HepG2 (cell line): ENCODE results near the gene PDIA4. TPM values are rescaled to one million over a fixed set of nuclear protein-coding genes. Genes with fewer than 3 reads are reported as not detected.
A peak's percentile ranks its signal among the peaks of the same experiment; 100 is the strongest.

Source experiments
- CHCHD3 ChIP-seq: sonication (generic); formaldehyde crosslinking; IDR thresholded peaks from 2 replicates; pipeline ENCODE4 v1.8.0; 2022; ENCODE audit warnings: mild to moderate bottlenecking, missing genetic modification reagents, moderate library complexity
- FOXP4 ChIP-seq: sonication (generic); formaldehyde crosslinking; IDR thresholded peaks from 2 replicates; pipeline ENCODE4 v1.4.0; 2020; ENCODE audit warnings: missing genetic modification reagents
- KDM2A ChIP-seq: sonication (generic); formaldehyde crosslinking; IDR thresholded peaks from 2 replicates; pipeline ENCODE4 v1.4.0; 2020; ENCODE audit warnings: low read depth, missing genetic modification reagents, borderline replicate concordance
- MAFF ChIP-seq: IDR thresholded peaks from 2 replicates; pipeline ENCODE4 v1.6.1; 2011; ENCODE audit warnings: low read depth, low read length, improper control_type of control experiment
- SALL2 ChIP-seq: sonication (generic); formaldehyde crosslinking; IDR thresholded peaks from 2 replicates; pipeline ENCODE4 v1.8.1; 2023; ENCODE audit warnings: mild to moderate bottlenecking, missing genetic modification reagents, inconsistent platforms
- TARDBP ChIP-seq: sonication (generic); formaldehyde crosslinking; IDR thresholded peaks from 2 replicates; pipeline ENCODE4 v1.8.0; 2022; ENCODE audit warnings: mild to moderate bottlenecking, missing genetic modification reagents
- ZBTB10 ChIP-seq: sonication (generic); formaldehyde crosslinking; IDR thresholded peaks from 2 replicates; pipeline ENCODE4 v1.4.0; 2020; ENCODE audit warnings: missing genetic modification reagents, borderline replicate concordance
- ZNF30 ChIP-seq: sonication (generic); formaldehyde crosslinking; IDR thresholded peaks from 2 replicates; pipeline ENCODE4 v1.5.0; 2020; ENCODE audit warnings: mild to moderate bottlenecking, missing genetic modification reagents
- ZNF770 ChIP-seq: sonication (generic); formaldehyde crosslinking; IDR thresholded peaks from 2 replicates; pipeline ENCODE4 v1.5.0; 2020; ENCODE audit warnings: mild to moderate bottlenecking, missing genetic modification reagents
- ZSCAN30 ChIP-seq: sonication (generic); formaldehyde crosslinking; IDR thresholded peaks from 2 replicates; pipeline ENCODE4 v1.5.0; 2020; ENCODE audit warnings: mild to moderate bottlenecking, missing genetic modification reagents
- polyA plus RNA-seq, 8 experiments: library from polyadenylated mRNA; depleted of rRNA in 3 of 8; stranded (reverse) in 7 of 8; unstranded in 1 of 8; fragments of >200 nt; fragmentation: Illumina TruSeq in 4 of 8; extraction: Trizol in 4 of 8; gene quantifications; 2 replicates each; pipeline versions ENCODE4 v1.2.1 to v1.2.3, GENCODE V29; 2011 to 2016; ENCODE audit warnings: low read depth in 4 of 8, missing spikeins in 1 of 8, mixed read lengths in 1 of 8; ENCODE audit not compliant: insufficient read depth in 1 of 8
- total RNA-seq, 5 experiments: library from RNA; depleted of rRNA; stranded (reverse); fragments of >200 nt; fragmentation: Illumina TruSeq; extraction: Trizol; gene quantifications; 2 replicates each; pipeline ENCODE4 v1.2.3, GENCODE V29; 2016; ENCODE audit warnings: low read depth in 1 of 5
- TF ChIP-seq, protein P1 (sequence below): sonication (generic); formaldehyde crosslinking; IDR thresholded peaks from 2 replicates; pipeline ENCODE4 v1.5.1; 2020; ENCODE audit warnings: mild to moderate bottlenecking, missing genetic modification reagents, borderline replicate concordance
- TF ChIP-seq, protein P2 (sequence below): sonication (generic); formaldehyde crosslinking; conservative IDR thresholded peaks from 2 replicates; pipeline ENCODE4 v1.8.0; 2022; ENCODE audit warnings: missing genetic modification reagents

The PDIA4 gene
- total and polyA plus RNA-seq, 2 of the 13 experiments (the other 11 are each of a cell fraction or from before 2014, with no cell fraction given), result 278 to 402 TPM

- TF ChIP-seq, protein P1, sequence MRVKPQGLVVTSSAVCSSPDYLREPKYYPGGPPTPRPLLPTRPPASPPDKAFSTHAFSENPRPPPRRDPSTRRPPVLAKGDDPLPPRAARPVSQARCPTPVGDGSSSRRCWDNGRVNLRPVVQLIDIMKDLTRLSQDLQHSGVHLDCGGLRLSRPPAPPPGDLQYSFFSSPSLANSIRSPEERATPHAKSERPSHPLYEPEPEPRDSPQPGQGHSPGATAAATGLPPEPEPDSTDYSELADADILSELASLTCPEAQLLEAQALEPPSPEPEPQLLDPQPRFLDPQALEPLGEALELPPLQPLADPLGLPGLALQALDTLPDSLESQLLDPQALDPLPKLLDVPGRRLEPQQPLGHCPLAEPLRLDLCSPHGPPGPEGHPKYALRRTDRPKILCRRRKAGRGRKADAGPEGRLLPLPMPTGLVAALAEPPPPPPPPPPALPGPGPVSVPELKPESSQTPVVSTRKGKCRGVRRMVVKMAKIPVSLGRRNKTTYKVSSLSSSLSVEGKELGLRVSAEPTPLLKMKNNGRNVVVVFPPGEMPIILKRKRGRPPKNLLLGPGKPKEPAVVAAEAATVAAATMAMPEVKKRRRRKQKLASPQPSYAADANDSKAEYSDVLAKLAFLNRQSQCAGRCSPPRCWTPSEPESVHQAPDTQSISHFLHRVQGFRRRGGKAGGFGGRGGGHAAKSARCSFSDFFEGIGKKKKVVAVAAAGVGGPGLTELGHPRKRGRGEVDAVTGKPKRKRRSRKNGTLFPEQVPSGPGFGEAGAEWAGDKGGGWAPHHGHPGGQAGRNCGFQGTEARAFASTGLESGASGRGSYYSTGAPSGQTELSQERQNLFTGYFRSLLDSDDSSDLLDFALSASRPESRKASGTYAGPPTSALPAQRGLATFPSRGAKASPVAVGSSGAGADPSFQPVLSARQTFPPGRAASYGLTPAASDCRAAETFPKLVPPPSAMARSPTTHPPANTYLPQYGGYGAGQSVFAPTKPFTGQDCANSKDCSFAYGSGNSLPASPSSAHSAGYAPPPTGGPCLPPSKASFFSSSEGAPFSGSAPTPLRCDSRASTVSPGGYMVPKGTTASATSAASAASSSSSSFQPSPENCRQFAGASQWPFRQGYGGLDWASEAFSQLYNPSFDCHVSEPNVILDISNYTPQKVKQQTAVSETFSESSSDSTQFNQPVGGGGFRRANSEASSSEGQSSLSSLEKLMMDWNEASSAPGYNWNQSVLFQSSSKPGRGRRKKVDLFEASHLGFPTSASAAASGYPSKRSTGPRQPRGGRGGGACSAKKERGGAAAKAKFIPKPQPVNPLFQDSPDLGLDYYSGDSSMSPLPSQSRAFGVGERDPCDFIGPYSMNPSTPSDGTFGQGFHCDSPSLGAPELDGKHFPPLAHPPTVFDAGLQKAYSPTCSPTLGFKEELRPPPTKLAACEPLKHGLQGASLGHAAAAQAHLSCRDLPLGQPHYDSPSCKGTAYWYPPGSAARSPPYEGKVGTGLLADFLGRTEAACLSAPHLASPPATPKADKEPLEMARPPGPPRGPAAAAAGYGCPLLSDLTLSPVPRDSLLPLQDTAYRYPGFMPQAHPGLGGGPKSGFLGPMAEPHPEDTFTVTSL (CRISPR knock-in tag), result peak; percentile 48; the same call in 1 of the 2 replicates
- TF ChIP-seq SALL2 (CRISPR knock-in tag) (peak; percentile 81; the same call in 1 of the 2 replicates), FOXP4 (CRISPR knock-in tag) (0 out of 2 replicates have a peak, but pooled peaks have one; percentile 29), KDM2A (CRISPR knock-in tag) (peak; percentile 67), CHCHD3 (peak; percentile 73; the same call in 1 of the 2 replicates), TARDBP (CRISPR knock-in tag) (peak; percentile 66), MAFF (no peak), ZNF30 (CRISPR knock-in tag) (no peak), ZNF770 (CRISPR knock-in tag) (peak; percentile 73), ZBTB10 (CRISPR knock-in tag) (no peak), ZSCAN30 (CRISPR knock-in tag) (0 out of 2 replicates have a peak, but pooled peaks have one; percentile 71)
- TF ChIP-seq, protein P2, sequence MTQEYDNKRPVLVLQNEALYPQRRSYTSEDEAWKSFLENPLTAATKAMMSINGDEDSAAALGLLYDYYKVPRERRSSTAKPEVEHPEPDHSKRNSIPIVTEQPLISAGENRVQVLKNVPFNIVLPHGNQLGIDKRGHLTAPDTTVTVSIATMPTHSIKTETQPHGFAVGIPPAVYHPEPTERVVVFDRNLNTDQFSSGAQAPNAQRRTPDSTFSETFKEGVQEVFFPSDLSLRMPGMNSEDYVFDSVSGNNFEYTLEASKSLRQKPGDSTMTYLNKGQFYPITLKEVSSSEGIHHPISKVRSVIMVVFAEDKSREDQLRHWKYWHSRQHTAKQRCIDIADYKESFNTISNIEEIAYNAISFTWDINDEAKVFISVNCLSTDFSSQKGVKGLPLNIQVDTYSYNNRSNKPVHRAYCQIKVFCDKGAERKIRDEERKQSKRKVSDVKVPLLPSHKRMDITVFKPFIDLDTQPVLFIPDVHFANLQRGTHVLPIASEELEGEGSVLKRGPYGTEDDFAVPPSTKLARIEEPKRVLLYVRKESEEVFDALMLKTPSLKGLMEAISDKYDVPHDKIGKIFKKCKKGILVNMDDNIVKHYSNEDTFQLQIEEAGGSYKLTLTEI (CRISPR knock-in tag), result no peak
Observed at GRCh38 chr7:149028346-149029109, at the start of gene PDIA4 (continued).
